Suprapubic skin (tissue), 3 donors: Measurements from ENCODE around the gene CD274.

ENCODE experiments used
- EP300 ChIP-seq: sonication (generic); formaldehyde crosslinking; IDR thresholded peaks from one replicate; pipeline ENCODE4 v1.6.1; 2017; ENCODE audit warnings: antibody characterized with exemption
- TF ChIP-seq, protein P1 (sequence below), 2 donors: fragments of 200-600 bp in 1 of 2; fragments of 450-650 bp in 1 of 2; sonication (generic) in 1 of 2; IDR thresholded peaks; one replicate each; pipeline ENCODE4 v1.5.1; 2016 to 2019; ENCODE audit warnings: antibody characterized with exemption in 2 of 2, mild to moderate bottlenecking in 1 of 2, moderate library complexity in 1 of 2

DNA sequence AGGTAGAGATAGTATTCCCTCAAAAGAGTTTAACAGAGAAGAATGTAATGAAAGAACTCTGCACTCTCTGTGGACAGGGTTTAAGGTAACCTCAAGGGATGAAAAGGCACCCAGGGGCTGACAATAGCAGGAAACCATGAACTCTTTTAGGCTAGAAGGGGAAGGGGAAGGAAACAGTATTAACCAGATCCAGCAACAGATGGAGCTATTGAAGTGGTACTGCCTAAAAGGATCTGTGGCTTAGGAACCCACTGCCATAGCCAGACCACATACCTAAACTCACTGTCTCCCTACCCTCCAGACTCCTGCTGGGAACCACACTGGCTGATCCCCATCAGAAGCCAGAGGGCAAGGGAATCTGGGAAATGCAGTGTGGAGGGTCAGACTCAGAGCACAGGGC, 48.1 kb upstream of the CD274 start:
- TF ChIP-seq, protein P1, sequence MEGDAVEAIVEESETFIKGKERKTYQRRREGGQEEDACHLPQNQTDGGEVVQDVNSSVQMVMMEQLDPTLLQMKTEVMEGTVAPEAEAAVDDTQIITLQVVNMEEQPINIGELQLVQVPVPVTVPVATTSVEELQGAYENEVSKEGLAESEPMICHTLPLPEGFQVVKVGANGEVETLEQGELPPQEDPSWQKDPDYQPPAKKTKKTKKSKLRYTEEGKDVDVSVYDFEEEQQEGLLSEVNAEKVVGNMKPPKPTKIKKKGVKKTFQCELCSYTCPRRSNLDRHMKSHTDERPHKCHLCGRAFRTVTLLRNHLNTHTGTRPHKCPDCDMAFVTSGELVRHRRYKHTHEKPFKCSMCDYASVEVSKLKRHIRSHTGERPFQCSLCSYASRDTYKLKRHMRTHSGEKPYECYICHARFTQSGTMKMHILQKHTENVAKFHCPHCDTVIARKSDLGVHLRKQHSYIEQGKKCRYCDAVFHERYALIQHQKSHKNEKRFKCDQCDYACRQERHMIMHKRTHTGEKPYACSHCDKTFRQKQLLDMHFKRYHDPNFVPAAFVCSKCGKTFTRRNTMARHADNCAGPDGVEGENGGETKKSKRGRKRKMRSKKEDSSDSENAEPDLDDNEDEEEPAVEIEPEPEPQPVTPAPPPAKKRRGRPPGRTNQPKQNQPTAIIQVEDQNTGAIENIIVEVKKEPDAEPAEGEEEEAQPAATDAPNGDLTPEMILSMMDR (IDR thresholded peaks at IDR 0.05), result no peak
- TF ChIP-seq EP300, result no peak
